ENCODE measurements around the gene CCDC87.

GRCh38 chr11:66600219-66600618 is 7.4 kb upstream of the CCDC87 start:
- TF ChIP-seq CTCF (IDR thresholded peaks at IDR 0.05), result no peak
- TF ChIP-seq POLR2AphosphoS5 (IDR thresholded peaks at IDR 0.05), result no peak
- TF ChIP-seq POLR2A (IDR thresholded peaks at IDR 0.05), result no peak
